HG03565 (cell line): ENCODE measurements around the gene GRIK4.

Experiments
- ATAC-seq: cut with Tn5 transposase; IDR thresholded peaks from one replicate; pipeline ENCODE4 v1.9.1; 2021; ENCODE audit warnings: mild to moderate bottlenecking, moderate library complexity; ENCODE audit not compliant: unreplicated experiment

GRIK4 gene

DNA sequence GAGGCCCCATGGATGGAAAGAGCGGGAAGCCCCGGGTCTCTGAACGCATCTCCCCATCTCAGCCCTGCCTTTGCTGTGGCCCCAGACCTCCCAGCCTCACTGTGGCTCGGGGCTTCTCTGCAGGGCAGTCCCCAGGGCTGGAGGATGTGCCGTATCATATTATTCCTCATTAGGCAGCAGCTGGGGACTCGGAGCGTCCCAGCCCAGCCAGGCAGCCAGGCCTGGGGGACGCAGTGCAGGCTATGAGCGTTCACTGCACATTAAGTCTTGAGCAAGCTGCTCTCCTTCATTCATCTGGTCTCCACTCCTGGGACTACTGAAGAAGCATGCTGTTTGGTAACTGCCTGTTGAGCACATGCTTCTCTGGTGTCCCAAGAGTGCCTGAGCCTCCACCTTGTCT is 285.6 kb downstream of the GRIK4 start:
- ATAC-seq, result no peak

DNA sequence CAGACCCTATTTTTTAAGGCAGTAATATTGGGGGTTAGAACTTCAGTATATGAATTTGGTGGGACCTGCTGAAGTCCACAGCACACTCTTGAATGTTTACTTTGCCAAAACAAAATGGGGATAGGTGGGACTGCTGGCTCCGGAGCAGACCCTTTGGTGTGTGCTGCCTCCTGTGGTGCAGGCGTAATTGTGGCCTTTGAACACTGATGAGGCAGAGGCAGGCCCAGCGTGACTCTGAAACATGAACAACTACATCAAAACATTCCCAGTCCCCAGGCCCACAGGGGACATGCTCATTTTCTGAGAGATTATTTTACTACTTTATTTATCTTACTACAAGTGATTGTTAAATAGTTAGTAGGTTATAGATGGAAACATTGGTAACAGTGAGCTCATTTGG is 287.3 kb downstream of the GRIK4 start:
- no peak for ATAC-seq

DNA sequence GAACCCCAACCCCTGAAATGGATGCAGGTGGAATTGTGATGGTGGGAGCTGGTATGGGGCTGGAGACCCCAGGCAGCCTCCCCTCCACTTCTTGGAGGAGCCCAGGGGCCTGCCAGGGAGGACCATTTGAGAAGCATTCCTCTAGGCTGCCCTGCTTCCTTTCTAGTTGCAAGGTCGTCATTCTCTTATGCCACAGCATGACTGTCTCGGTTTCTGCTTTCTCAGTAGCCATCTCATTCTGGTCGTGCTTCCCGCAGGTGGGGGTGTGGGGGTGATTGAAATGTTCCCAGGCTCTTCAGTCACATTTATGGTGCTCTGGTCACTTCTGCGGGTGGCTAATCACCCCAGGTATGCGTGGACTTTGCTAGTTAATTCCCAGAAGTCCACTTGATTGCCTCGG is 288.7 kb downstream of the GRIK4 start:
- no peak for ATAC-seq

DNA sequence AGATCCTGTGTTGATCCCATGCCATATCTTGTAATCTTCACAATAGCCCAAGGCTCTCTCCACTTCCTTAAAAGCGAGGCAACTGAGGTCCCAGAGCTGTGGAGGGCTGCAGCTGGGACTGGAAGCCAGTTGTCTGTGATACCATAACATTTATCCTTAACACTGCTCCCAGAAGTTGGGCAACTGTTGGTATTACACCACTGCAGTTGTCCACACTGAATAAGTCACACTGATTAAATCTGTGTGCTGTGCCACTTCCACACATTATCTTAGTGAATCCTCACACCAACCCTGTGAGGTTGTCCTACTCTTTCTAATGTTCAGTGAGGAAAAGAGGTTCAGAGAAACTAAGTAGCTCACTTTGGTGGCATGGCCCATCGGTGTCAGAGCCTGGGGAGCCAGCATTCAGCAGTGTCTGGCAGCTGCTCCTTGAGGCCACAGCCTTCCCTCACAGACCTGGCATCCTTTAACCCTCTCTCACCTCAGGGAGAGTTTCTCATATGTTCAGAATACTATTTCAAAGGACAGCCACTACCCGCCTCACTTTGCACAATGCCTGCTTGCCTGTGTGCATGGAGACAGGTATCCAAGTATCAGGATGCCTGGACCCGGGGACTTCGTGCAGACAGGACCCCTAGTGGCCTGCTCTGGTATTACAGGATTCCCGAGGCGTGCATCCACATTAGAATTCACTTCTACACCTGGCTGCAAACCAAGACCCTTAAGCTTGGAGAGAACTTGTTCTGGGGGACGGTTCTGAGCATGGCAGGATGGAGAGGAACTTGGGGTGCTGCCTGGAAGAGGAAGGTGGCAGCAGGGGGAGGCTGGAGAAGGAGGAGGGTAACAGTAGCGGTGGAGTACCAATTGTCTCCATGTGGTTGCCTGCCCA is 290.5 kb downstream of the GRIK4 start:
- no peak for ATAC-seq

DNA sequence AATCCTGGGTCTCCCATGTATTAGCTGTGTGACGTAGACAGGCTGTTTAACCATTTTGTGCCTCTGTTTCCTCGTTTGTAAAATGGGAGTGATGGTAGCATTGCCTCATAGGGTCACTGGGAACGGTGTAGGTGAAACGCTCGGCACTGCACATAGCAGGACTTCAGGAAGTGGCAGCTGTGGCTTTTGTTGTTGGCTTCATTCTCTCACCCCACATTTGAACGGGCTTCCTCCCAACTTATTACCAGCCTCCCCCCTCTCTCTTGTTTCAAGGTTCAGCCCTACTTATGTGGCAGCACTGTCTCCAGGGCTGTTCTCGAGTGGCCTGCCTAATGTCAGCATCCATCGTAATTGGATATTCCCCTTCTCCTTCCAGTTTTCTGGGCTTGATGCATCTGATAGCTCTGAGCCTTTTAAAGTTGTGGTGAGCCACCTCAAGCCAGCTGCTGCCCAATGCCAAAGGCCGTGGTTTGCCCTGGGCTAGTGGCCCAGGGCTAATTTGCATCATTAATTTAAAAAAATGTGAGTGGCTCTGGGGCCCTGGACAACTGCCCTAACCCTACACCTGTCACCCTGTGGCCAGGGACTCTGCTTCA is 294.5 kb downstream of the GRIK4 start:
- no peak for ATAC-seq

DNA sequence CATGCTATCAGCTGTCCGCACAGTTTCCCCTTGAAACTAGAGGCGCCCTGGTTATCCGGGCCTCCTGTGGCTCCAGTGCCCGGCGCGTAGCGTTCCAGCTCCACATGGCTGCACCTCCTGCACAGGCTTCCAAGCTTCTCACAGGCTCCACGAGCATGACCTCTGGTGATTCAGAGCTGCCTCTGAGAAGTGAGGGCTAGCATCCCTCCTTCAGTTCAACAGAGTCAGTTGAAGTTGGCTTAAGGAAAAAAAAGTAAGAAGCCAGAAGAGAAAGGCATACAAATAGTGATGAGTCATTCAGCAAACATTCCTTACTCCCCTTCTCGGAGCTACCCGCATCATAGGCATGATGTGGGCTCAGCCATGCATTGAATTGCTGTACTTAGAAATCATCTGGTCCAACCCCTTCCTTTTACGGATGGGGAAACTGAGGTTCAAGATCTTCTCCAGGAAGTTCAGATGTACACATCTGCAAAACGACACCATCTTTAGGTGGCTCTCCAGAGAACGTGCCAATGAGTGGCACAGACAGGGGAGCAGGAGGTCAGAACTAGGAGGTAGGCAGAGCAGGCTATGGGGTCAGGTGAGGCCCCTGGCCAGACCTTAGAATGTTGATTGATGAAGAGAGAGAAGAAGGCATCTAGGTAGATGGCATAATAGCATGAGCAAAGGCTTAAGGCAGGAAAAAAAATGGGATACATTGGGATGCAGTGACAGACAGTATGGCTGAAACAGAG is 296.0 kb downstream of the GRIK4 start:
- no peak for ATAC-seq

DNA sequence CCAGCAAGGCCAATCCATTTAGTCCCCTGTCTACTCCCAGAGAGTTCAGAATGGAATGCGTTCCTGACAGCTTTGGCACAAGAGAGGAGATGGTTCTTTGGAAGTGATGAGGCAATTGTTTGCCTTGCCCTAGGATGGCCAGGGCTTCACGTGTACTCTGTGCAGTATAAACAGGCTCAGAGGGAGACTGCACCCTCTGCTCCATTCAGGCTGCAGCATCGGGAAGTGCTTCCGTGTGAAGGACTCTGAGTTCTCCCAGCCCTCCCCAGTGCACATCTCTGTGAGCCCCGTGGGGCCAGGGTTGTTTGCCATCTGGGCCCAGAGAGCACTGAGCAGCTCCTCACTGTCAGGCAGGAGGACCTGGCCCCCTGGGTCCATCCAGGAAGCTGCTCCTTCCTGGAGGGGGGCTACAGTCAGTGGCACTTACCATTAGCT is 297.1 kb downstream of the GRIK4 start:
- ATAC-seq, result no peak

DNA sequence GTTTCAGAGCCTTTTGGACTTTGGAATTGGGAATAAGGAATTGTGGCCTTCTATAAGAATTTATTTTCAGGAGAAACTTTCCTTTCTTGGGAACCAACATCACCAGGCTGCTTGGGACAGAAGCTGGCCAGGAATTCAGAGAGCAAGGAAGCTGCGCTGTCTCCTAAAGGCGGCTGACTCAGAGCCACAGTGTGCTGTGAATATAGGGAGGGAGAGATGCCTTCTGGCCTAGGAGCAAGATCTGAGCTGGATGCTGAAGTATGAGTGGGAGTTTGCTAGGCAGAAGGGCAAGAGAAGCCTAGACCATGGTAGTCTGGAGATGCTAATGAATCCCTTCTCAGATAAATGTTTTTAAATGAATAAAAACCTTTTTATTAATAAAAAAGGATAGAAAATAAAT is 298.7 kb downstream of the GRIK4 start:
- no peak for ATAC-seq

DNA sequence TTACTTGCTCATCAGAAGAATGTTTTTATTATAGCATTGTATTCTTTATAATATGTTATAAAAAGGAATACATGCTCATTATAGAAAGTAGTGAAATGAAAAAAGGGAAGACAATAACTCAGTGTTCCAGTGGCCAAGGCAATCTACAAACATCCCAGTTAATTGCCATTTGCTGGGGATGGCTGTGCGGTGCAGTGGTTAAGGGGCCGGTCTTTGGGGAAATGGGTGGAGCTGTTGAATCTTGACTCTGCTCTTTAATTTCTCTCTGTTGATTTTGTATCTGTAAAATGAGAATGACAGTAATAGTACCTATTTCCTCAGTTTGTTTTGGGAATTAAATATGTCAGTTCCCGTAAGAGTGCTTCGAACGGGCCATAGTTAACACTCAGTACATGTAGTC is 299.7 kb downstream of the GRIK4 start:
- ATAC-seq, result no peak

DNA sequence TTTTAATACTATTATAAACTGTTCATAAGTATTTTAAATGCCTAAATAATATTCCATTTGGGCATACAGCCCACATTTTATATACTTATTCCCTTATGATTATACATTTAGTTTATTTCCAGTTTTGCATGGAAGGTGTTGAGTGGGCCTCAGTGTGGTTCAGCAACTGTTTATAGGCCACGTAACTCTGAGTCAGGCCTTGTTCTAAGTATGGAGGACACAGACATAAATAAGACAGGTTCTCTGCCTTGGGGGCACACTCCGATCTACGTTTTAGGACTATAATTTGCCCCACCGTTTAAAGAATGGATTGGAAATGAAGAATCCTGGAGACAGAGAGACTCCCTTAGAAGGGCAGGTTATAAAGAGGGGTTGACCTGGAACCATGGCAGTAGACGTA is 300.2 kb downstream of the GRIK4 start:
- no peak for ATAC-seq

DNA sequence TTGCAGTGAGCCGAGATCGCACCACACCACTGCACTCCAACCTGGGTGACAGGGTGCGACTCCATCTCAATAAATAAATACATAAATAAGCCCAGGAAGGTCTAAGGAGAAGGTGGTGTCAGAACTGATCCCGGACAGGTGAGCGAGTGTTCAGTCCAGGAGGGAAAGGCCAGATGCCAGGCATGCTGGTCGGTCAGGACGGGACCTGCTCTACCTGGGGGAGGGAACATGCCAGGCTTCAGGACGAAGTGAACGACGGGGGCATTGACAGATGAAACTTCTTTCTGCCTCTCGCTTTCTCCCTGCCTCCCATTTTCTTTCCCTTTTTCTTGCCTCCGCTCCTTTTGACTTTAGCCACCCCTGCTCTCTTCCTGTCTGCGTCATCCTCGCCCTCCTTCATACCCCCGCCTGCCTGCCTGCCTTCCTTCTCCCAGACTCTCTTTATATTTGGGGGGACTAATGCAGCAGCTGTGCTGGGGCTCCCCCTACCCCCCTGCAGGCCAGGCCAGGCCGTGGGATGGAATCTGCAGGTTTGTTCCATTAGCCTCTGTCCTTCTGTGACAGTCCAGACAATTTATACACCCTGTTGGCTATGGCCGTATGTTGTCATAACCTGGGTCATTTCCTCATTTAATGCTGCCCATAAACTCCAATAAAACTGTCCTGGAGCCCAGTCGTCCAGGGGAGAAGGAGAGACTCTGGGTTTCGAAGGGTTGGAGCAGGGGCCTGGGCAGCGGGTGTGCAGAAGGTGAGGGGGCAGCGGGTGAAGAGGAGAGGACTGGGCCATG is 303.2 kb downstream of the GRIK4 start:
- no peak for ATAC-seq

DNA sequence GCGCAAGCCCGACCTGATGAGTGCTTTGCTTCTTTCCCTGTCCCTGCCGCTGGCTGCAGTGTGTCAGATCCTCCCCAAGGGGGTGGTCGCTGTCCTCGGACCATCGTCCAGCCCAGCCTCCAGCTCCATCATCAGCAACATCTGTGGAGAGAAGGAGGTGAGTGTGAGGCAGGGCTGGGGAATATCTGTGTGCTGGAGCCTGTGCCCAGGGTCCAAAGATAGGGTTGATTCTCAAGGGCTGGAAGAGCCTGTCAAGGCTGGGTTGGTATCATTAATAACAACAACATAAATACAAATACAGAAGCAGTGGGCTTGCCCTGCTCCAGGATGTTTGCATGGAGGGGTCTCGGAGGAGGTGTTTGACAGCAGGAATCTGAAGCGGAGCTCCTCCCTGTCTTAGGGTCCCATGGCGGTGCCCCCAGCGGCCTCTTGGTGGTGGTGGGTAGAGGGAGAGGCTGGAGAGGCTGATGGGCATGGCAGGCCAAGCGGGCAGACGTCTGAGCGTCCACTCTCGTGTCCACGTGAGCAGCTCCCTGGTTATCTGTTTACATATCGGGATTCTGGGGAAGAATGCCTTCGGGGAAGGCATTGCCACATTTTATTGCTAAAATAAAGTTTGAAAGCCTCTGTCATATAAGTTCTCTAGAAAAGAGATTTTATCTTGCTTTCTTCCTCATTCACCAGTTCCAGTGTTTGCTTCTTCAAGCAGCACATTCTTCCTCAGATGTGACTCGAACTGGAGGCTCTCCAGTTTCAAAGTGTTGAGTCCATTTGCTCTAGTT is 304.0 kb downstream of the GRIK4 start:
- ATAC-seq, result no peak

DNA sequence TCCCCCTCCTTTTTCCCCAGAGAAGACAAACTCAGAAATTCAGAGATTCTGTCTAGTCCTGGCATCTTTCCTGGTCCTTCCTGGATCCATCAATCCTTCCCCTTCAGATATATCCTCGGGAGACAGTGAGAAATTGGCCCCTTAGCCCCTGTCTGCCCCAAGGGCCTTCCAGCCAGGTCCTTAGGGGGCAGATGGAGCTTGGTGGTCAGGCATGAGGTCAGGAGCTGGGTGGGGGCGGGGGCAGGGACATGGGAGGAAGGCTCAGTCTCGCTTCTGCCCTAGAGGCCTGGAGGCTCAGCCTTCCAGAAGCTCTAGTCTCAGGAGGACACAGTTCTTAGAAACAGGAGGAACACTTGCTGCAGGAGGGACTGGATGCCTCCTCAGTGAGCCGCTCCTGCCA is 304.6 kb downstream of the GRIK4 start:
- no peak for ATAC-seq

DNA sequence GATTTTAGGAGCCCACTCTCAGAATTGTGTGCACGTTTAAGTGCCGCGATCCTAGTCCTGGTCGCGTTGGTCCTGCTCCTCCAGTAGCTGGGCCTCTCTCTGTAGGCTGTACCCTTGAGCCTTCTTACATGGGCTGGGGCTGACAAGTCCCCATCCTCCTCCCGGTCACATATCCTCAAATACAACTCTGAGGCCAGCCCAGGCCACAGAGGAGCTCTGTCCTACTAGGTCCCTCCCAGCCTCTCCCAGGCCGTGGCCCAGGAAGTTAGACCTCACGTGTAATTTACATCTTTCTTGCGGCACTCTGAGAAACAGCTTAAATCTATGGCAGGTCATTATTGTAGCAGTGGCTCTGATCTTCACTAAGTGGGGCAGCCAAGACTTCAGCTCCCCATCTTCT is 305.2 kb downstream of the GRIK4 start:
- no peak for ATAC-seq

DNA sequence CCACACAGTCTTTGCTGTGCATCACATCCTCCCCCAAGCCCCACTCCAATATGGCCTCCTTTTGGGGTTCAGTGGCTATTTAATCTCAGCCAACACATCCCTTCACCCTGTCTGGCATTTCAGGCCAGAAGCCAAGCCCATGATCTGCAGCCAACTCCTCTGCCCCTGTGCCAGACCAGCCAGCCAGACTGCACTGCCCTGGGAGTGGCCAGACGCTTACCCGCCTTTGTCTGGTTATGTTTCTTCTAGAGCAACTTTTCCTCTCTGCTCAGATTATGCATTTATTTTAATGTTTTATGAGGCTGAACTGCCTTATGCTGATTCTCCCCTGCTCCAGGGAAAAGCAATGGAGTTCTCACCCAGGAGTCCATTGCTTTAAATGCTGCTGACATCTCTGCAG is 305.6 kb downstream of the GRIK4 start:
- ATAC-seq, result no peak

DNA sequence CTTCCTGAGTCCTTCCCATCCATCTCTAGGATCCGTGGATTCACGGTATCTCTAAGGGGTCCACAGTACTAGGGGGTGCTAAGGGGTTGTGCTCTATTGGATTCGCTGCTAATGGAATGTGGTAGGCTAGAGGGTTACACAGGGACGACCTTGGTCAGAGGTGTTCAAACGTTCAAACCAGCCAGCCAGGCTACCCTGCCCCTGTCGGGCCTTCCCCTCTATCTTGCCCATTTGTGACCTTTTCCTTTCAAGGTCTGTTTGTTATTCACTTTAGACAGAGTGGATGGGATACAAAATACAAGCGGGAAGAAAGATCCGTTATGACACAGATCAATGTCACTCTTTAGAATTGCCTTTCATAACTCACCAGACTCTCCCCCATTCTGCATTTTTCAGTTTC is 306.5 kb downstream of the GRIK4 start:
- ATAC-seq, result no peak

DNA sequence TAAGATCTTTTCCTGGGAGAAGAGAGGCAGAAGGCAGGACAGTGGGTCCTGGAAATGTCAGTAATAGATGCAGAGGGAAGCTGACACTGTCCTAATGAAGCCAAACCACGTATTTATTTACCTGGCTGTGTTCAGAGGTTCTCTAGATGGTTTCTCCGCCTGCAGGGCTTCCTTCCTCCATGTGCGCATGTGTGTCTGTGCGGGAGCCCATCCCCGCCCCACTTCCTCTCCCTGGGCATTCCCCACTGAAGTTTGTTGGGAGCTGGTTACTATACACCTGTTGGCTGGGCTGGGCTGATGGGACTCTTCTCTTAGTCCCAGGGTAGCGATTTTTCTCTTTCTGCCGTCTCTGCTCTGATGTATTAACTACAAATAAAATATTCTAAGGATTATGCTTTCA is 307.5 kb downstream of the GRIK4 start:
- no peak for ATAC-seq

DNA sequence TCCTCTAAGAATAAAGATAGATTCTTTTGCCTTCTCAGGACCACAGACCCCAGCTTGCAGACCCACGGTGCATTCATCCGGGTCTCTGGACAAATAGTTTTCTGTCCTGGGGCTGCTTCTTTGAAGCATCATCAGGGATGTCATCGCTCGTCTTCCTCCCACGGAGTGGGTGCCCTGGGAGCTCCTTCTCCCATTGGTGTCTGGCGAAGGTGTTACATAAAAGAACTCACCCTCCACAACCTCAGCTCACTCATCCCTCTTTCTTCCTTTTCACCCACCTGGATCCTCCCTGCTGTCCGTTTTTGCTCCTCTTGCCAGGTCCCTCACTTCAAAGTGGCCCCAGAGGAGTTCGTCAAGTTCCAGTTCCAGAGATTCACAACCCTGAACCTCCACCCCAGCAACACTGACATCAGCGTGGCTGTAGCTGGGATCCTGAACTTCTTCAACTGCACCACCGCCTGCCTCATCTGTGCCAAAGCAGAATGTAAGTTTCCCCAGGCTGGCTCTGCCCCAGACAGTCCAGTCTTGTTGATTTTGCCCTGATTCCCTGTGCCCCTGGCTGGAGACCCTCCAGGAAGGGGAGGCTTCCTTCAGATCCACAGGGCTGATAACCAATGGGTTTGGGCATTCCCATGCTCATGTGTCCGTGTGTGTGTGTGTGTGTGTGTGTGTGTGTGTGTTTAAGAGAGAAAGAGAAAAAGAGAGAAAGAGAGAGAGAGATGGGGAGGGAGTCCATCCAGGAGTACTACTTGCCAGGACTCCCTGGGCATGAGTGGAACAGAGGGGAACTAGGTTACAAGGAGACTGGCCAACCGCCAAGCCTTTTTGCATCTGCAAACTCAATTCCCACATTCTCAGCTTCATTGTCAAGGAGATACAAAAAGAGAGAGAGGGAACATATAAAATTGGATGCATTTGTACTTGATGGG is 308.2 kb downstream of the GRIK4 start:
- ATAC-seq, result no peak

DNA sequence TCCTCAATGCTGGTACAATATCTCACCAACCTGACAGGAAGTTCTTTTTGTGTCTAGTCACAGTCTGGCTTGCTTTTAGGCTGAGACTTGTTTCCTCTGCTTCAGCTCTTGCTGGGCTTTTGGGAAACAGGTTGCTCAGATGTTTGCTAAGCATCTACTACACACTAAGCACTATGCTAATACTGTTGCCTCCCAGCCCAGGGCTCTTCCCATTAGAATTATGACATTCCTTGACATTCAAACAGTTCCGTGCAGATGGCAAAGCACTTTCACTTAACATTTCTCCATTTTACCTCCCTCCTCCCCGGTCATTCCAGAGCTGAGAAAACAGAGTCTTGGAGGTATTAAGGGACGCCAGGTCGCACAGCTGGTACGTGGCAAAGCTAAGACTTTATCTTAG is 311.6 kb downstream of the GRIK4 start:
- no peak for ATAC-seq
